NCI-H1048 (cell line): Measurements from ENCODE around the gene CACYBP.

Source experiments
- DNase-seq: peaks from one replicate; lab custom pipeline; 2025; lab: John Stamatoyannopoulos, UW

CACYBP gene

GRCh38 chr1:174999936-175000696 is at the start of gene CACYBP:
TSS of gene CACYBP (plus strand) at chr1:174999947. CDS start at chr1:175000181, 234 bp downstream.
- DNase-seq, result no peak

GRCh38 chr1:174953285-174954072 is 46.3 kb upstream of the CACYBP start:
- DNase-seq, result no peak

GRCh38 chr1:174954073-174954460 is 45.7 kb upstream of the CACYBP start:
- no peak for DNase-seq

GRCh38 chr1:174954671-174955669 is 44.8 kb upstream of the CACYBP start:
- no peak for DNase-seq

- no peak for DNase-seq
Observed at GRCh38 chr1:174956086-174956485, 43.7 kb upstream of the CACYBP start.

- no peak for DNase-seq
Observed at GRCh38 chr1:174956976-174957375, 42.8 kb upstream of the CACYBP start.

- DNase-seq, result no peak
Observed at GRCh38 chr1:174957829-174958228, 41.9 kb upstream of the CACYBP start.

GRCh38 chr1:174958396-174958795 is 41.4 kb upstream of the CACYBP start:
- DNase-seq, result no peak

- DNase-seq, result no peak
Observed at GRCh38 chr1:174960362-174960761, 39.4 kb upstream of the CACYBP start.

GRCh38 chr1:174963529-174964125 is 36.1 kb upstream of the CACYBP start:
- DNase-seq, result no peak

- no peak for DNase-seq
Observed at GRCh38 chr1:174964261-174964971, 35.3 kb upstream of the CACYBP start.

GRCh38 chr1:174964972-174965361 is 34.8 kb upstream of the CACYBP start:
- DNase-seq, result no peak

- DNase-seq, result no peak
Observed at GRCh38 chr1:174965362-174966007, 34.3 kb upstream of the CACYBP start.

- no peak for DNase-seq
Observed at GRCh38 chr1:174966008-174966572, 33.7 kb upstream of the CACYBP start.

GRCh38 chr1:174967845-174968705 is 31.7 kb upstream of the CACYBP start:
- no peak for DNase-seq

GRCh38 chr1:174968750-174969244 is 30.9 kb upstream of the CACYBP start:
- no peak for DNase-seq

GRCh38 chr1:174969977-174970376 is 29.8 kb upstream of the CACYBP start:
- DNase-seq, result no peak

GRCh38 chr1:174971466-174971865 is 28.3 kb upstream of the CACYBP start:
- no peak for DNase-seq

- no peak for DNase-seq
Observed at GRCh38 chr1:174971902-174972301, 27.8 kb upstream of the CACYBP start.
